AG04450 (cell line): ENCODE results near the gene PLLP. TPM values are rescaled to one million over a fixed set of nuclear protein-coding genes. Genes with fewer than 3 reads are reported as not detected.

Experiments used
- CTCF ChIA-PET: fragments of 300-600, 350-600 bp; formaldehyde crosslinking; extraction: SDS; loops from one replicate; lab custom pipeline; 2022; ENCODE audit warnings: antibody characterized with exemption, inconsistent platforms; lab: Charles Lee
- POLR2A ChIA-PET: fragments of 350-600 bp; formaldehyde crosslinking; extraction: SDS; loops from one replicate; lab custom pipeline; 2021; ENCODE audit warnings: antibody characterized with exemption, inconsistent platforms; lab: Yijun Ruan, JAX
- DNase-seq: peaks from one replicate; pipeline ENCODE4 v3.0.0-alpha.2; 2011; ENCODE audit warnings: low read depth, low spot score
- H3K27ac ChIP-seq: one replicate; pipeline ENCODE4 v1.5.1; 2012; ENCODE audit warnings: low read depth, low read length, control low read depth
- H3K27me3 ChIP-seq: one replicate; pipeline ENCODE4 v1.6.0; 2012; ENCODE audit warnings: low read length; ENCODE audit not compliant: control insufficient read depth, insufficient read depth
- H3K4me3 ChIP-seq: 2 replicates; pipeline ENCODE4 v1.5.1; 2011; ENCODE audit warnings: mild to moderate bottlenecking, low read depth, low read length, control low read depth
- H3K9me3 ChIP-seq: 2 replicates; pipeline ENCODE4 v1.5.1; 2012; ENCODE audit warnings: low read length; ENCODE audit not compliant: control insufficient read depth, insufficient read depth
- polyA plus RNA-seq: library from polyadenylated mRNA; depleted of rRNA; stranded (reverse); fragments of >200 nt; gene quantifications from 2 replicates; pipeline ENCODE4 v1.2.3, GENCODE V29; 2011
- TF ChIP-seq, protein P1 (sequence below): IDR thresholded peaks from 2 replicates; pipeline ENCODE4 v1.5.1; 2011; ENCODE audit warnings: low read depth, low read length, control low read depth, inconsistent platforms

PLLP gene
- polyA plus RNA-seq, 1 experiment: 0.10 TPM

- ChIA-PET CTCF (interaction anchor here (0.6 kb wide), 1 partner anchor 100 kb away, joined by 5 read pairs; no protein-coding TSS in a partner anchor), POLR2A (no interaction called here)
- no peak for DNase-seq
Measured at GRCh38 chr16:57264381-57264780, 20.1 kb downstream of the PLLP start.

GRCh38 chr16:57263541-57264351 is 20.7 kb downstream of the PLLP start:
- Histone ChIP-seq H3K4me3 (no peak overlapping the region), H3K9me3 (no peaks in the 10 kb centered on the region; the same call in 1 of the 2 replicates), H3K27me3 (peaks cover 5% of the 10 kb centered on the region), H3K27ac (no peak overlapping the region)
- DNase-seq: no peak
- ChIA-PET POLR2A (interaction anchor here (0.5 kb wide), 1 partner anchor 10 kb away, joined by 5 read pairs; no protein-coding TSS in a partner anchor), CTCF (interaction anchor here (0.6 to 1.1 kb wide), 2 partner anchors 99 to 158 kb away, joined by 4 to 5 read pairs; no protein-coding TSS in a partner anchor)
- TF ChIP-seq, protein P1, sequence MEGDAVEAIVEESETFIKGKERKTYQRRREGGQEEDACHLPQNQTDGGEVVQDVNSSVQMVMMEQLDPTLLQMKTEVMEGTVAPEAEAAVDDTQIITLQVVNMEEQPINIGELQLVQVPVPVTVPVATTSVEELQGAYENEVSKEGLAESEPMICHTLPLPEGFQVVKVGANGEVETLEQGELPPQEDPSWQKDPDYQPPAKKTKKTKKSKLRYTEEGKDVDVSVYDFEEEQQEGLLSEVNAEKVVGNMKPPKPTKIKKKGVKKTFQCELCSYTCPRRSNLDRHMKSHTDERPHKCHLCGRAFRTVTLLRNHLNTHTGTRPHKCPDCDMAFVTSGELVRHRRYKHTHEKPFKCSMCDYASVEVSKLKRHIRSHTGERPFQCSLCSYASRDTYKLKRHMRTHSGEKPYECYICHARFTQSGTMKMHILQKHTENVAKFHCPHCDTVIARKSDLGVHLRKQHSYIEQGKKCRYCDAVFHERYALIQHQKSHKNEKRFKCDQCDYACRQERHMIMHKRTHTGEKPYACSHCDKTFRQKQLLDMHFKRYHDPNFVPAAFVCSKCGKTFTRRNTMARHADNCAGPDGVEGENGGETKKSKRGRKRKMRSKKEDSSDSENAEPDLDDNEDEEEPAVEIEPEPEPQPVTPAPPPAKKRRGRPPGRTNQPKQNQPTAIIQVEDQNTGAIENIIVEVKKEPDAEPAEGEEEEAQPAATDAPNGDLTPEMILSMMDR: no peak

More at GRCh38 chr16:57264381-57264780, 20.1 kb downstream of the PLLP start:
- no peaks in the 10 kb centered on the region; the same call in 1 of the 2 replicates for H3K9me3 ChIP-seq
- TF ChIP-seq, protein P1: no peak
- H3K27ac ChIP-seq: no peak overlapping the region
- H3K27me3 ChIP-seq: peaks cover 5% of the 10 kb centered on the region
- H3K4me3 ChIP-seq: no peak overlapping the region

GRCh38 chr16:57262841-57263540 is 21.5 kb downstream of the PLLP start:
- no peak overlapping the region for H3K27ac ChIP-seq

GRCh38 chr16:57261806-57262205 is 22.7 kb downstream of the PLLP start:
- H3K27me3 ChIP-seq: peaks cover 5% of the 10 kb centered on the region
- H3K4me3 ChIP-seq: no peak overlapping the region
- POLR2A ChIA-PET: no interaction called here
- no peak overlapping the region for H3K27ac ChIP-seq
- TF ChIP-seq, protein P1: no peak
- CTCF ChIA-PET: no interaction called here
- H3K9me3 ChIP-seq: no peaks in the 10 kb centered on the region; the same call in 1 of the 2 replicates
- DNase-seq: no peak

More at GRCh38 chr16:57262841-57263540, 21.5 kb downstream of the PLLP start:
- TF ChIP-seq, protein P1: no peak
- peaks cover 5% of the 10 kb centered on the region for H3K27me3 ChIP-seq
- ChIA-PET POLR2A (no interaction called here), CTCF (interaction anchor here (1.1 kb wide), 1 partner anchor 159 kb away, joined by 4 read pairs; no protein-coding TSS in a partner anchor)
- H3K4me3 ChIP-seq: no peak overlapping the region
- DNase-seq: no peak
- no peaks in the 10 kb centered on the region; the same call in 1 of the 2 replicates for H3K9me3 ChIP-seq
